ENCODE data around the gene KRTAP4-3.
"Not testable (repeated sequence)": the region's sequence is repeated elsewhere in the genome, so short reads cannot be mapped to it uniquely, and the experiment has no call there.

KRTAP4-3 gene

DNA sequence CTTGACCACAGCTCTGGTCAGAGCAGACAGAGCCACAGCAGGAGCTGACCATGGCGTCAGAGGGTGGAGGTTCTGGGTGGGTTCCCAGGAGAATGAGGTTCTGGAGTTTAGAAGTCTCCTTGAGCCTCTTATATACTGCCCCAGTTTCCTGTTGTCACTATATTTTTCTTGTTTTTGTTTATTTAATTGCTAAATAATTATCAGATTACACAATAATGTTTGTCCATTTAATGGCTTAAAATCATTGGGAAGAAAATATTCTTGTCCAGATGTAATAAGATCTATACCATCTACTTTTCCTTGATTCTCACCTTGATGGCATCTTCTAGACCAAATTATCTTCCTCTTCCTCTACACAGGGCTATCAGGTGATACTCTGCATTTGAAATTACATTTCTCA is at the start of gene KRTAP4-3:
Gene KRTAP4-3 (minus strand): TSS at position 101 of the 400 bp plus-strand sequence. CDS start 49 bp downstream, at position 52.
- DNase-seq (ENCODE audit: low spot score) = no peak

DNA sequence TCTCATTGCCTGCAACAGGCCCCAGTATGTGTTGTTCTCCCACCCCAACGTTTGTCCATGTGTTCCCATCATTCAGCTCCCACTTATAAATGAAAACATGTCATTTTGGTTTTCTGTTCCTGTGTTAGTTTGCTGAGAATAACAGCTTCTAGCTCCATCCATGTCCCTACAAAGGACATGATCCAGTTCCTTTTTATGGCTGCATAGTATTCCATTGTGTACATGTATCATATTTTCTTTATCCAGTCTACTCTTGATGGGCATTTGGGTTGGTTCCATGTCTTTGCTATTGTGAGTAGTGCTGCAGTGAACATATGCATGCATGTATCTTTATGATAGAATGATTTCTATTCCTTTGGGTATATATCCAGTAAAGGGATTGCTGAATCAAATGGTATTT is 47.7 kb upstream of the KRTAP4-3 start:
- no peak for DNase-seq (ENCODE audit: low spot score)

- no peak for DNase-seq (ENCODE audit: low spot score)
Measured at GRCh38 chr17:41212524-41213169, 44.6 kb upstream of the KRTAP4-3 start.

- no peak for DNase-seq (ENCODE audit: low spot score)
Measured at GRCh38 chr17:41211845-41212466, 43.9 kb upstream of the KRTAP4-3 start.

DNA sequence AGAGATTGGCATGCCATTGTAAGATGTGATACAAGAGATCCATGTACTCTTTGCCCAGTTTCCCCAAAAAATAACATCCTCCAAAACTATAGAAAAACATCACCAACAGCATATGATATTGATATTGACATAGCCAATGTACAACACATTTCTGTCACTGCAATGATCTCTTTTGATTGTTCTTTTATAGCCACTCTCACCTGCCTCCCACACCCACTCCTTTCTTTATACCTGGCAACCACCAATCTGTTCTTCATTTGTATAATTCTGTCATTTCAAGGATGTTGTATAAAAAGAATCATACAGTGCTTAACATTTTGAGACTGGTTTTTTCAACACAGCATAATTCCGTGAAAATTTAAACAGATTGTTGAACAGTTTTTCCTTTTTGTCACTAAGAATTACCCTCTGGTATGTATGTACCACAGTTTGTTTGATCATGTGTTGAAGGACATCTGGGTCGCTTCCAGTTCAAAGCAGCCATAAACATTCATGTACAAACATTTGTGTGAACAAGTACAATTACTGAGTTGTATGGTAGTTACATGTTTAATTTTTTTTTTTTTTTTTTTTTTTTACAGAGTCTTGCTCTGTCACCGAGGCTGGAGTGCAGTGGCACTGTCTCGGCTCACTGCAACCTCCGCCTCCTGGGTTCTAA is 31.5 kb upstream of the KRTAP4-3 start:
- no peak for DNase-seq (ENCODE audit: low spot score)

- no peak for DNase-seq (ENCODE audit: low spot score)
Measured at GRCh38 chr17:41196068-41196467, 28.0 kb upstream of the KRTAP4-3 start.

DNA sequence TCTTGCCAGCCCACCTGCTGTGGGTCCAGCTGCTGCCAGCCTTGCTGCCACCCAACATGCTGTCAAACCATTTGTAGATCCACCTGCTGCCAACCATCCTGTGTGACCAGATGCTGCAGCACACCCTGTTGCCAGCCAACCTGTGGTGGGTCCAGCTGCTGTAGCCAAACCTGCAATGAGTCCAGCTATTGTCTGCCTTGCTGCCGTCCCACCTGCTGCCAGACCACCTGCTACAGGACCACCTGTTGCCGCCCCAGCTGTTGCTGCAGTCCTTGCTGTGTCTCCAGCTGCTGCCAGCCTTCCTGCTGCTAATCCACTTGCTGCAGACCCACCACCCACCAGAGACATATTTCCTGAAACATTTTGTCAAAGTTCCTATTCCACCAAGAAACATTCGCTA is 22.3 kb upstream of the KRTAP4-3 start:
- DNase-seq (ENCODE audit: low spot score) = no peak

DNA sequence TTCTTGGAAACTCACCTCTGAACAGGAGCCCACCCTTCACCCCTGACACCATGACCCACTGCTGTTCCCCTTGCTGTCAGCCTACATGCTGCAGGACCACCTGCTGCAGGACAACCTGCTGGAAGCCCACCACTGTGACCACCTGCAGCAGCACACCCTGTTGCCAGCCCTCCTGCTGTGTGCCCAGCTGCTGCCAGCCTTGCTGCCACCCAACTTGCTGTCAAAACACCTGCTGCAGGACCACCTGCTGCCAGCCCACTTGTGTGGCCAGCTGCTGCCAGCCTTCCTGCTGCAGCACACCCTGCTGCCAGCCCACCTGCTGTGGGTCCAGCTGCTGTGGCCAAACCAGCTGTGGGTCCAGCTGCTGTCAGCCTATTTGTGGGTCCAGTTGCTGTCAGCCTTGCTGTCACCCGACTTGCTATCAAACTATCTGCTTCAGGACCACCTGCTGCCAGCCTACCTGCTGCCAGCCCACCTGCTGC is 21.9 kb upstream of the KRTAP4-3 start, which contains the start of gene KRTAP9-1:
Gene KRTAP9-1 (plus strand): TSS at position 51 of the 482 bp plus-strand sequence. CDS start 0 bp downstream, at position 51.
- DNase-seq (ENCODE audit: low spot score) = not testable (repeated sequence)

- DNase-seq (ENCODE audit: low spot score) = no peak
Measured at GRCh38 chr17:41186872-41187271, 18.9 kb upstream of the KRTAP4-3 start.

DNA sequence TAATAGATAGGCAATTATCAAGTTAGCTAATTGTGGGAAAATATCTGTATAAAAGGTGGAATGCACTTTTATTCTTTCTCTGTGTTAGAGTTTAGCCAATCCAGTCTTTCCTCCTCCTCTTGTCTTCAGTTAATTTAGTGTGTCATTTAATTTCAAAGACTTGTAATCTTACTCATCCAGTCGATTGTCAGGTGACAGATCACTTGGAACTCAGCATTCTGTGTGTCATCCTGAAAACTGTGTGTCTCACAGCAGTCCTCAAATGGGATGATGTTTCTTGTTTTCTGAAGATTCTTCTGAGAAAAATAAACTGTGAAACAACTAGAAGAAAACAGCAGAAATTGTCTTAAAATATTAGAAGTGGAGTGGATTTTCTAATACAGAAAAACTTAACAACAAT is 17.0 kb upstream of the KRTAP4-3 start:
- DNase-seq (ENCODE audit: low spot score) = no peak

- DNase-seq (ENCODE audit: low spot score) = no peak
Measured at GRCh38 chr17:41184480-41184961, 16.5 kb upstream of the KRTAP4-3 start, which contains the start of gene KRTAP4-1. Gene KRTAP4-1 (minus strand): TSS chr17:41184911. CDS start chr17:41184854, 57 bp downstream.

- no peak for DNase-seq (ENCODE audit: low spot score)
Measured at GRCh38 chr17:41178843-41179616, 11.0 kb upstream of the KRTAP4-3 start.

DNA sequence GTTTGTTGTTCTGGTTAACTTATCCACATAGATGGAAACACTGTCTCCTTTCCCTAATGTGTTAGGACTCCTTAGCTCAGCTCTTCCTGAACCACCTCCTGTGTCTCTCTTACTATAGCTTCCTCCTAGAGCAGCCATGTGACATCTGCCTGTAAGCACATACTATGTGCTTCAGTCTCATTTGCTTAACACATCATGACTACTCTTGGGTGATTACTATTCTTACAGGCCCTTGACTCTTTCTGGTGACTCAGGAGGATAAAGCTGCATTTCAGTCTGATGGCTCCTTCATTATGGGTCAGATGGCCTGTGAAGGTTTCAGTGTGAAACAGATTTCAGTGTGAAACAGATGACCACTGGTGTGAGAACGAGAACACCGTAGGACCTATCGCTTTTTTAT is 10.3 kb upstream of the KRTAP4-3 start:
- no peak for DNase-seq (ENCODE audit: low spot score)

GRCh38 chr17:41177727-41178271 is 9.8 kb upstream of the KRTAP4-3 start, which contains the start of gene KRTAP4-2:
Gene KRTAP4-2 (minus strand): TSS chr17:41178221. CDS start chr17:41178164, 57 bp downstream.
- no peak for DNase-seq (ENCODE audit: low spot score)

DNA sequence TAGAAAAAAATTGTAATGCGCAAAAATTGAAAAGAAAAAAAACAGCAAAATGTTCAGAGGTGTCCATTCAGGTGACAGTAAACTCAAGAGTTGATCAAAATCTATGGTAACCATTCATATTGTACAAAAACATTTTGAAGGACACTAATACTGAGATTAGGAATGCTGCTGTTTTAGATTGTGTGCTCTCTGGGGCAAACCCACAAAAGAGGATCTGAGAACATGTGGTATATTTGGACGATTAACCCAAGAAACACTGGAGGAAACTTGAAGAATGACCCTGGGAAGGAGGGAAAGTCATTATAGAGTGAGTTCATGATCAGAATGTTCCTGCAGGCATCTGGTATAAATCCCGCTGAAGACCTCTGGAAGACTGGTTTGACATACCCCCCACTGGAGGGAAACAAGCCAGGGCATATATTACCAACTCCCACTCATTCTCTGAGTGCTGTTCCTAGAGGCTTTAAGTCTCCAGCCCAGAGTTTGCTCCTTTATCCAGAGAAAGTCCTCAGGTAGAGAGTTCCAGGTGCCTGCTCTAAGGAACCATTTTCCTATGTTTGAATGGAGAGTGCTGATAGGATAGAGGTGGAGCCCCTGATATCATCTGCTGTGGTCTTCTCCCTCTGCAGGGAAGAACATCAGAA is 8.8 kb upstream of the KRTAP4-3 start:
- DNase-seq (ENCODE audit: low spot score) = no peak

DNA sequence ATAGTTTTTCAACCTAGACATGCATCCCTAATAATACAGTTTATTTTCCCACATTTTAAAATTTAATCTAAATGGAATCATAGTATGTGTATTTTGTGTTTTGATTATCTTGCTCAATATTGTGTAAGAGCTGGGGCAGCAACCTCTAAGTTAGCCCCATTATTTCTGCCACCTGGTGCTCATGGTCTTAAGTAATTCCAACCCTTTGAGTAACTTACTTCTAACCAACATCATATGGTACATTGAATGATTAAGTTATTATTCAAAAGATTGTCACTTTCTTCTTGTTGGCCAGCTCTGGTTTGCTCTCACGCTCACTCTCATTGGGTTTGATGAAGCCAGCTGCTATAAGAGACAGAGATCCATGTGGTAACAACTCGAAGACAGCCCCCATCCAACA is 3.9 kb upstream of the KRTAP4-3 start:
- no peak for DNase-seq (ENCODE audit: low spot score)

DNA sequence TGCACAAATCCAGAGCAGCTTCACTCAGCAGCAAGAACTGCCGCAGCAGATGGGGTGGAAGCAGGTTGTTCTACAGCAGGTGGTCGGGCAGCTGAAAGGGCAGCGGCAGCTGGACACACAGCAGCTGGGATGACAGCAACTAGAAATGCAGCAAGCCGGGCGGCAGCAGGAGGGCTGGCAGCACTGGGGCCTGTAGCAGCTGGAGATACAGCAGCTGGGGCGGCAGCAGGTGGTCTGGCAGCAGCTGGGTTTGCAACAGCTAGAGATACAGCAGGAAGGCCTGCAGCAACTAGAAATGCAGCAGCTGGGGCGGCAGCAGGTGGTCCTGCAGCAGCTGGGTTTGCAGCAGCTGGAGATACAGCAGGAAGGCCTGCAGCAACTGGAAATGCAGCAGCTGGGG is 460 bp downstream of the KRTAP4-3 start:
- DNase-seq (ENCODE audit: low spot score) = no peak

- DNase-seq (ENCODE audit: low spot score) = no peak
Measured at GRCh38 chr17:41163828-41164227, 4.2 kb downstream of the KRTAP4-3 start.

DNA sequence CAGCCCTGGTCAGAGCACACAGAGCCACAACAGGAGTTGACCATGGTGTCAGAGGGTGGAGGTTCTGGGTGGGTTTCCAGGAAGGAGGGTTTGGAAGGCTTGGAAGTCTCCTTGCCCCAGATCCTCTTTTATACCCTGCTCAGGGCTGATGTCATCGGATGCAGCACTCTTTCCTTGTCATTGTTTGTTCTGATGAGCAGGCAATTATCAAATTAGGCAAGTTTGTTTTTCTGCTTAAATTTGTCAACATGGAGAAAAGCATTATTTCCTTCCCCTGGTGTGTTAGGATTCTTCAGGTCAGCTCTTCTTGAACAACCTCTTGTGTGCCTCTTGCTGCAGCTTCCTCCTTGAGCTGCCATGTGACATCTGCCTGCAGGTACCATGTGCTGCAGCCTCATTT is 7.4 kb downstream of the KRTAP4-3 start, which contains the start of gene KRTAP4-4:
Gene KRTAP4-4 (minus strand): TSS at position 101 of the 400 bp plus-strand sequence. CDS start 57 bp downstream, at position 44.
- no peak for DNase-seq (ENCODE audit: low spot score)

GRCh38 chr17:41160190-41160589 is 7.8 kb downstream of the KRTAP4-3 start:
- DNase-seq (ENCODE audit: low spot score) = not testable (repeated sequence)

DNA sequence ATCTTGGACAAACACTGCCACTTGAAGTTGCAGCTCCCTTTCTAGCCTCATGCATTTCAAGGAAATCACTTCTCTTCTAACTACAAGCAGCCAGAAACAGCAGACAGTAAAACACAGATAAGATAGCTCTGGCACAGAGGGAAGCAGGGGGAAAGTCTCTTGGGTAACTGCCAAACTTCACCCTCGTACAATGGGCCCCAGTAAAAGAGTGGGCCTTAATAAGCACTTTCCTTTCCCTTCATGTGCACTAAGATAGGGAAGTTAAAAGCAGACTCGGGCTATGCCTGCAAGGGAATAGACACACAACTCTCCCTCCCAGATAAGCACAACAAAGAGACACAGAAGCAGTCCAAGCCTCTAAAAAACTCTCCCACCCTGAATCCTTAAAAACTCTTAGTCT is 14.2 kb downstream of the KRTAP4-3 start:
- no peak for DNase-seq (ENCODE audit: low spot score)

Measured in CD4-positive, alpha-beta T cell treated with Interleukin-15 for 4 hours (primary cell).